Fibroblast of mammary gland (primary cell): ENCODE results near the gene CP.

ENCODE experiments used
- DNase-seq: peaks from one replicate; pipeline ENCODE4 v3.0.0-alpha.2; 2010; ENCODE audit warnings: low read depth
- H3K4me3 ChIP-seq: 2 replicates; pipeline ENCODE4 v1.5.1; 2011; ENCODE audit warnings: low read depth, mild to moderate bottlenecking, low read length, moderate library complexity; ENCODE audit not compliant: control insufficient read depth
- TF ChIP-seq, protein P1 (sequence below): conservative IDR thresholded peaks from 2 replicates; pipeline ENCODE4 v1.5.1; 2011; ENCODE audit warnings: low read depth, low read length, inconsistent platforms; ENCODE audit not compliant: control insufficient read depth, insufficient read depth

Gene CP

DNA sequence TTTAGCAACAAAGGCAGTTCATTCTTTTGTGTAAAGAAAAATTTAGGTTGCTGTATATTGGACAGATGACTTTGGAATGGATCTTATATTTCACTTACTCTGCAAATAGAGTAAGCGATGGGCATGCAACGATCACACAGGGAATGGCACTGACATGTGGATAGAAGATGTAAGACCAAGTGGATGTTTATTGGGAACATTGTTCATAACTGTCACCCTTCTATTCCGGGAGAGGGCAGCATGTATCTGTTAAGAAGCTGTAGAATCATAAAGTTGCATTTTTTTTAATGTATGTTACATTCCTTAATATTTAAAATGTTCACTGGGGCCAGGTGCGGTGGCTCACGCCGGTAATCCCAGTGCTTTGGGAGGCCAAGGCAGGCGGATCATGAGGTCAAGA, 51.0 kb downstream of the CP start:
- no peak for DNase-seq
- H3K4me3 ChIP-seq: no peak overlapping the region
- TF ChIP-seq, protein P1, sequence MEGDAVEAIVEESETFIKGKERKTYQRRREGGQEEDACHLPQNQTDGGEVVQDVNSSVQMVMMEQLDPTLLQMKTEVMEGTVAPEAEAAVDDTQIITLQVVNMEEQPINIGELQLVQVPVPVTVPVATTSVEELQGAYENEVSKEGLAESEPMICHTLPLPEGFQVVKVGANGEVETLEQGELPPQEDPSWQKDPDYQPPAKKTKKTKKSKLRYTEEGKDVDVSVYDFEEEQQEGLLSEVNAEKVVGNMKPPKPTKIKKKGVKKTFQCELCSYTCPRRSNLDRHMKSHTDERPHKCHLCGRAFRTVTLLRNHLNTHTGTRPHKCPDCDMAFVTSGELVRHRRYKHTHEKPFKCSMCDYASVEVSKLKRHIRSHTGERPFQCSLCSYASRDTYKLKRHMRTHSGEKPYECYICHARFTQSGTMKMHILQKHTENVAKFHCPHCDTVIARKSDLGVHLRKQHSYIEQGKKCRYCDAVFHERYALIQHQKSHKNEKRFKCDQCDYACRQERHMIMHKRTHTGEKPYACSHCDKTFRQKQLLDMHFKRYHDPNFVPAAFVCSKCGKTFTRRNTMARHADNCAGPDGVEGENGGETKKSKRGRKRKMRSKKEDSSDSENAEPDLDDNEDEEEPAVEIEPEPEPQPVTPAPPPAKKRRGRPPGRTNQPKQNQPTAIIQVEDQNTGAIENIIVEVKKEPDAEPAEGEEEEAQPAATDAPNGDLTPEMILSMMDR: no peak

DNA sequence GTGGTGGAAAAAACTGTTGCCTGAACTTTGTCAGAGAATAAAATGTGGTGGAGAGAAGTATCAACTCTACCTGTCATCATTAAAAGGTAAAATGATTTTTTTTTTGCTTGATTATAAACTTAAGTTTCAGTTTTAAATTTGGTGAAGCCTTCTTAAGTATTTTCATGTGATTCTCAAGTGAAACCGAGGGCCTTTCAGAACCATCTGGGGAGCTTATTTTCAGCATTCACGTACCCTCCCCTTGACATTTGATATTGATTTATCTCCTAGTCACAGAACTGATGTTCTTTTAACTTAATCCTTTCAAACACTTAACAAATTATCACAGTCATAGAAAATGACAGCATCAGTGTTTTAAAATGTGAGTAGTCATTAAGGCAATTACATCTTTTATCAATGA, 53.7 kb downstream of the CP start:
- no peak overlapping the region for H3K4me3 ChIP-seq
- TF ChIP-seq, protein P1: no peak
- no peak for DNase-seq

DNA sequence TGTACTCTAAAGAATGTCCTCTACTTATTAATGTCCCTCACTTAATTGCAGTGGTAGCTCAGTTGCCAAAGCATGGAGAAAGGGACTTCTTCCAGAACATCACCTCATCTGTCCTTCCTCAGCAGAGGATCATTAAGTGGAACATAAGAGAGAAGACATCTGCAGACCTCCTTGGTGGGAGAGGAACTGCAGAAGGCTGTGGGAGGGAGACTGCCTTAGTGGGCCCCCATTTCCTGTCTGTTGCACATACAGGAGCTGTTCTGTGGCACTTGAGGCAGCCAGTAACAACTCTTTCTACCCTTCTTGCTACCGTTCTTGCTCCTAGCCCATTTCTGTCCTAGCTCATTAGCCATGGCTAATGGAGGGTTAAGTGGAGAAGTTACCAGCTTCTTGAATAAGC, 58.6 kb downstream of the CP start:
- DNase-seq: no peak
- no peak overlapping the region for H3K4me3 ChIP-seq
- TF ChIP-seq, protein P1: no peak

DNA sequence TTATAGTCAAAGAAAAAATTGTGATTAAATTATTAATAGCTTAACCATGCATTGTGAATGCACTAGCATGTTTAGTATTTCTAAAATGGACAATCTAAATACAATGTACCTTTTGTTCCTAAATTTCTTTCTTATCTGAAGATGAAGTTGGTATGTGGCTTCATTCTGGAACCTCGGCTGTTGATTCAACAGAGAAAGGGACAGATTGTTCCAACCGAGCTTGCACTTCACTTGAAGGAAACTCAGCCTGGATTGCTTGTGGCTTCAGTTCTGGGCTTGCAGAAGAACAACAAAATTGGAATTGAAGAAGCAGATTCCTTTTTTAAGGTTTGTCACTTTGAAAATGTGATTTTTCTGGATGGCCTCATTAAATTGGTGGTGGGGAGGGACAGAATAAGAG, 59.6 kb downstream of the CP start:
- TF ChIP-seq, protein P1: no peak
- no peak overlapping the region for H3K4me3 ChIP-seq
- DNase-seq: no peak

DNA sequence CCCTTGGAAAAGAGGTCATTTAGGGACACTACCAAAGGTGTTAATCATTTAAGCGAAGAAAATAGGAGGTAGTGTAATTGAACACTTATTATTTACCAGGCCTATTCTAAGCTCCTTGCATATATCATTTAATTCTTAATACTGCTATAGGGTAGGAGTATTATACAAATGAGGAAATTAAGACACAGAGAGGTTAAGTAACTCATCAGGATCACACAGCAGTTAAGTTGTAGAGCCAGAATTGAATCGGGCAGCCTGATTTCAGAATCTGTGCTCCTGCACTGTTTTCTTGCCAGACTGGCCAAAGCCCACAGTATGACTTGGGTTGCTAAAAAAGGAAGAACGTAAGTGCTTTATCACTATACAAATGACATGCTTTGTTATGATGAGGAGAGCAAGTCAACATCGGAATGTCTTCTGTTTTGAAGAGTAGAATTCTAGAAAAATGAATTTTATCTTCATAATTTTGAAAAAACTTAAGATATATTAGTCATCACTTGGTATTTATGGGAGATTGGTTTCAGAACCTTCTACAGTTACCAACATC, 60.8 kb downstream of the CP start:
- no peak for DNase-seq
- TF ChIP-seq, protein P1: no peak
- H3K4me3 ChIP-seq: no peak overlapping the region

DNA sequence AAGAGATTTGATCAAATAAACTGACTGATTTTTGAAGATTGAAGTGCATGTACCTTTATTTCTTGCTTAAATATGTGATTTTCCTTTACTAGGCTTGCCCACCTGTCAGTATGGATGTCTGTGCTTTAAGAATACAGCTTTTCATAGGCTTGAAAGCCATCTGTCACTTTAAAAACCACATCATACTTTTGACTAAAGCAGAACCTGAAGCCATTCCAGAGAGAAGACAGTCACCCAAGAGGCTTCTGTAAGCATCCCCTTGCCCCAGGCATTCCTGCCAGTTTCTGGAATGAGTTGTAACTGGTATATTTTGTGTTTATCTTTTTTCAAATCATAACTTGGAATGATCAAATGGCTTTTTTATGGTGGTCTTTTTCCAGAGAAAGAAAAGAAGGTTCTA, 68.2 kb downstream of the CP start:
- DNase-seq: no peak
- TF ChIP-seq, protein P1: no peak
- no peak overlapping the region for H3K4me3 ChIP-seq

DNA sequence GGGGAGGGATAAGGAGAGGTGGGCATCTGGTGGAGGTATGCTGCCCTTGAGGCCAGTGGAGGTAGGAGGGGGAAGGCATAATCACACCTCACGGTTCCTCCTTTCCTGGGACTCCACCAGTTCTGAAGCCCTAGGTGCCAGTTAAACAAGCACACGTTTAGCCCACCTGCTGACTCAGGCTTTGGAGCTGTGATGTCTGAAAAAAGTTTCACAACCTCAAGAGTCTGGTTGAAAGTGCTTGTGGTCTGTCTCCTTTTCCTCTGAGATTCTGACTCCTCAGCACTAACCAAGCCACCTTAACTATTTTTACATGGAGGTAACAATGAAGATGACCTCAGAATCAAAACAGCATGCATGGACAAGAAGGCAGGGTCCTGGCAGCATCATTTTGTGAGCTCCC, 69.2 kb downstream of the CP start:
- TF ChIP-seq, protein P1: no peak
- H3K4me3 ChIP-seq: no peak overlapping the region
- DNase-seq: peak; percentile 62
